Kidney capillary endothelial cell (primary cell): ENCODE data around the gene OR13C5.
"Not testable (repeated sequence)": the region's sequence is repeated elsewhere in the genome, so short reads cannot be mapped to it uniquely, and the experiment has no call there.

Source experiments
- DNase-seq: peaks from one replicate; pipeline ENCODE4 v3.0.0-alpha.2; 2018; ENCODE audit warnings: low spot score

Gene OR13C5, protein sequence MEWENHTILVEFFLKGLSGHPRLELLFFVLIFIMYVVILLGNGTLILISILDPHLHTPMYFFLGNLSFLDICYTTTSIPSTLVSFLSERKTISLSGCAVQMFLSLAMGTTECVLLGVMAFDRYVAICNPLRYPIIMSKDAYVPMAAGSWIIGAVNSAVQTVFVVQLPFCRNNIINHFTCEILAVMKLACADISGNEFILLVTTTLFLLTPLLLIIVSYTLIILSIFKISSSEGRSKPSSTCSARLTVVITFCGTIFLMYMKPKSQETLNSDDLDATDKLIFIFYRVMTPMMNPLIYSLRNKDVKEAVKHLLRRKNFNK

GRCh38 chr9:104599313-104599712 lies at the start of gene OR13C5:
Gene OR13C5, minus strand, starts transcription at chr9:104599413. Its CDS starts 0 bp downstream, at chr9:104599413.
- DNase-seq, result not testable (repeated sequence)

GRCh38 chr9:104635456-104635855 lies 36.2 kb upstream of the OR13C5 start:
- no peak for DNase-seq

GRCh38 chr9:104633976-104634520 lies 34.8 kb upstream of the OR13C5 start:
- DNase-seq, result no peak

- not testable (repeated sequence) for DNase-seq
Measured at GRCh38 chr9:104625964-104626363, 26.8 kb upstream of the OR13C5 start.

DNA sequence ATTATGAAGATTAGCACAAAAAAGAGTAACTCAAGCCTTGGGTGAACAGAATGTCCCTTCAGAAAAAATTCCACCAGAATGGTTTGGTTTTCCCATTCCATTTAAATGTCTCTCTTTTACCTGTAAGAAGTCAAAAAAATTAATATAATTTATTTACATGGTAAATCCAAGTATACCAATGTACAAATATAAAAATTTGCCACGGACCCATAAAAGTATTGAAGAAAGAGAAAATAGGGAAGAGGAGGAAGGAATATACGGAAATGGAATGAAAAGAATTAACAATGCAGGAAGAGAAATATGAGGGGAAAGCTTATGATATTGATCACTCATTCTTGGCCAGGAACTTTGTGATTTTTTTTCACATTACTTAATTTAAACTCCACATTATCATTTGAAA lies 18.9 kb upstream of the OR13C5 start, which contains the start of gene OR13C9:
Gene OR13C9 (minus strand): TSS at position 101 of the 400 bp plus-strand sequence. CDS start 0 bp downstream, at position 101.
- no peak for DNase-seq

GRCh38 chr9:104617418-104617817 lies 18.2 kb upstream of the OR13C5 start:
- DNase-seq, result no peak

DNA sequence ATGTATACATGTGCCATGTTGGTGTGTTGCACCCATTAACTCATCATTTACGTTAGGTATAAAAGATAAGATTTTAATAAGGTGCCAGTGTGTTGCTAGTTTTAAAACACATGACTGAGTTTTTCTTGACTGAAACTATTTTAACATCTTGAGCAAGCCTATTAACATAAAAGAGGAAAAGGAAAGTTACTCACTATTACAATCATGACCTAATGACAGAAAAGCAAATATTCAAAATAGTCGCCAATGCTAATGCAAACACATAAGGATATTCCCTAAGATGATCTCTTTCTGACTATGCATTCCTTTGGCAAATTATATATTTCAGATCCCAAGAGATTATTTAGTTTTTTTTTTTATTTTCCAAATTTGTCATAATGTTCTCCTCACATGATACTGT lies 12.0 kb upstream of the OR13C5 start:
- no peak for DNase-seq

GRCh38 chr9:104608336-104608735 lies 9.1 kb upstream of the OR13C5 start:
- DNase-seq, result peak; percentile 2

GRCh38 chr9:104606152-104606551 lies 6.9 kb upstream of the OR13C5 start:
- DNase-seq, result no peak

DNA sequence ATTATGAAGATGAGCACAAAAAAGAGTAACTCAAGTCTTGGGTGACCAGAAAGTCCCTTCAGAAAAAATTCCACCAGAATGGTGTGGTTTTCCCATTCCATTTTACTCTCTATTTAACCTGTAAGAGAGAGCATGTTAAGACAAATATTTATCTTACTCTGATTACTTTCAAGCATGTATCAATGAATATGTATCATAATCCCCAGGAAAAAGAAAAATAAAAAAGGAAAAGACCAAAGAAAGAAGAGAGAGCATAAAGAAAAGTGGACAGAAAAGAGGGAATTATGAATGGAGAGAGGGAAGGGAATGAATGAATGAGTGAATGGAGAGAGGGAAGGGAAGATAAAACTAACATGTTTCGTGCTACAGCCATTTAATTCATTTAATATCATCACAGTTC lies 6.3 kb upstream of the OR13C5 start, which contains the start of gene OR13C2:
Gene OR13C2 (minus strand): TSS at position 101 of the 400 bp plus-strand sequence. CDS start 0 bp downstream, at position 101.
- DNase-seq, result not testable (repeated sequence)

- no peak for DNase-seq
Measured at GRCh38 chr9:104604801-104605200, 5.6 kb upstream of the OR13C5 start.

DNA sequence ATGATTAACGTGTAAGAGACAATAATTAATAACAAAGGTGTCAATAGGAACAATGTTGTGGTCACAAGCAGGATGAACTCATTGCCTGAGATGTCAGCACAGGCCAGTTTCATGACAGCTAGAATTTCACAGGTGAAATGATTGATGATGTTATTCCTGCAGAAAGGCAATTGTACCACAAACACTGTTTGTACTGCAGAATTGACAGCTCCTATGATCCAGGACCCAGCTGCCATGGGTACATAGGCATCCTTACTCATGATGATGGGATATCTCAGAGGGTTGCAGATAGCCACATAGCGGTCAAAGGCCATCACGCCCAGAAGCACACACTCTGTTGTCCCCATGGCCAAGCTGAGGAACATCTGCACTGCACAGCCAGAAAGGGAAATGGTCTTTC lies 464 bp downstream of the OR13C5 start:
- not testable (repeated sequence) for DNase-seq

GRCh38 chr9:104589626-104590025 lies 9.6 kb downstream of the OR13C5 start:
- DNase-seq, result no peak

DNA sequence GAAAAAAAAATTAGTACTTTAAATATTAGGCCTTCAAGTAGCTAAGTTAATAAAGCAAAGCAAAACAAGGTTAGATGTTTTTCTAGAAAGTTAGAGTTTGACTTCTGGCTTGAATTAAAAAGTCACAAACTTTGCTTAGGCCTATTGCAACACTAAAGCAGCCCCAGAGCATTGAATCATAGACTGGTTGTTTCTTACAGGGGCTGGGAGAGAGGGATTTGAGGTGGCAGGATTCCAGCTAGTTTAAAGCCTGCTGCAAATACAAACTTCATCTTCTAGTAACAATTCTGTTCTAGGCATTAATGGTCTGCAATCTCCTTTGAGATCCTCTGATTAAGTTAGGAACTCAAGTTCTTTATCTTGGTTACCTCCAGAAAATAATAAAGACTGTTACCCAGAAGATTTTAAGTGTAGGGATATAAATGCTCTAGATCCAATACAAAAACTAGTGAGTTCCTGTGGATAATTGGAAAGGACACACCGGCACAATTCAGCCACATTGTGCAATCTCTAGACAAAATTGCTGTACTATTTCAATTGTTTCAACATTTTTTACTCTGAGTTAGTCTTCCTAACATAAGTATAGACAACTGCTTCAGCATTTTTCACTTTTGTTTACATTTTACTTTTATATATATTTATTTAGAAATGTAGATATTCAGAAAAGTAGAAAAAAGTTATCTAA lies 12.6 kb downstream of the OR13C5 start:
- DNase-seq, result no peak

- no peak for DNase-seq
Measured at GRCh38 chr9:104580562-104580961, 18.7 kb downstream of the OR13C5 start.

DNA sequence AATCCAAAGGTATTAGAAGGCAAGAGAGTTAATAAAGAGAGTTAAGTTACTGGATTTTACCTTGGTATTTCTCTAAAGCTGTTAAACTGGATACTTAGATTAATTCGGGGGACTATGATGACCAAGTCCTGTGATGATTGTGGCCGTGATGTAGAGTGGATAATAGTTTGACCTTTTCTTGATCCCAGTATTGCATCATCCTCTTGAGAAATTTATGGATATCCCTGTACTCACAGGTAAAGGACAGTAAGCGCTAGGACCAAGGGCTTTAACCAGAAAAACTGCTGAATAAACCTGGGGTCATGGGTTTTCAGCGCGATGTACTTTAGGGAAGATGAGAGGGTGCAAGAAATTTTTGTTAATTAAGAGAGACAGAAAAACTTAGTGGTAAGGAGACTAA lies 21.9 kb downstream of the OR13C5 start:
- no peak for DNase-seq

GRCh38 chr9:104575456-104575855 lies 23.8 kb downstream of the OR13C5 start:
- DNase-seq, result no peak

DNA sequence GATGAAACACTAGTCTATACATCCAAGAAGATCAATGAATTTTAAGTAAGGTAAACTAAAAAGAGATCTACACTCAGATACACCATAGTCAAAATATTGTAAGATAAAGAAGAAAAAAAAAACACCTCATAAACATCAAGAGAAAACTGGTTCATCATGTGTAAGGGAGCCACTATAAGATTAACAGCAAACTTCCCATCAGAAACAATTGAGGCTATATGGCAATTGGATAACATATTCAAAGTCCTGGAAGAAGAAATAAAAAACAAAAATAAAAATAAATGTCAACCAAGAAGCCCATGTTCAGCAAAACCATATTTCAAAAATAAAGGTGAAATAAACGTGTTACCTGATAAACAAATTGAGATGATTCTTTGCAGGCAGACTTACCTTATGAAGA lies 26.6 kb downstream of the OR13C5 start:
- no peak for DNase-seq

DNA sequence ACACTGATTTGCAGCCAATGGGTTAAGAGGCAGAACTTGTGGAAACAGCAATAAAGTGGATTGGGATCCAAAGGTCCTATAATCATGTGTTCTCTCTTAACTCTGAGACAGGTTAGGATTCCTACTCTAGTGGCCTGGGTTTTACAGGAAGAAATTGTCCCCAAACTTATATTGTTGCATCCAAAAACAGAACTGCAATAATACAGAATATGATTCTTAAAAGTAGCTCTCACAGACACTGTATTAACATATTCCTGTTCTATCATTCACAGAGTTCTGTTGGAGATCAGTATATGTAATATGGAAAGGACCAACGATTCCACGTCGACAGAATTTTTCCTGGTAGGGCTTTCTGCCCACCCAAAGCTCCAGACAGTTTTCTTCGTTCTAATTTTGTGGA lies 30.3 kb downstream of the OR13C5 start, which contains the start of gene OR13C8:
Gene OR13C8 (plus strand): TSS at position 301 of the 400 bp plus-strand sequence. CDS start 0 bp downstream, at position 301.
- no peak for DNase-seq

DNA sequence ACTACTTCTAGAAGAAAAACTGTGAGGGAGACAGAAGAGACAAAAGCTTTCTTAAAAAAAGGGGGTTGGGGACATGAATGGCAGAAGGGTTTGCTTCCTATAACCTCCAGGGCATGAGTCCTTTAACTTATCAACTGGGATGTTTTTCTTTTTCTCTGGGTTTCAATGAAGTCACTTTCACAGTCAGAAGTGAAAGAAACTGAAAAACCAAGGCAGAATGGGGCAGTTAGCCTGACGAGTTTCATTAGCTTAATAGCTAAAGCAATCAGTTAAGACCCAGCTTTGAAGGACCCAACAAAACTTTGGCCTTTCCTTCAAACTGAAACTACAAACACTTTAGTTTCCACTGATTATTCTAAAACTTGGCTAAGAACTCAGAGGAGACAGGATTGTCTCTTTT lies 34.9 kb downstream of the OR13C5 start:
- DNase-seq, result no peak

- no peak for DNase-seq
Measured at GRCh38 chr9:104556830-104557634, 42.2 kb downstream of the OR13C5 start.

GRCh38 chr9:104555521-104555920 lies 43.7 kb downstream of the OR13C5 start:
- no peak for DNase-seq
